ENCODE data around the gene ADRA2A.

GRCh38 chr10:111103196-111103840, 26.5 kb downstream of the ADRA2A start:
- TF ChIP-seq CTCF (IDR thresholded peaks at IDR 0.05): no peak
- no peak for TF ChIP-seq POLR2A (IDR thresholded peaks at IDR 0.05)
